Measurements from ENCODE around the gene SLC50A1.

SLC50A1 gene

GRCh38 chr1:155170806-155171205 lies 35.2 kb downstream of the SLC50A1 start:
- Histone ChIP-seq H3K27ac (replicated peaks) (no peak overlapping the region), H3K27me3 (ENCODE audit: insufficient read depth, poor library complexity, severe bottlenecking) (no peaks in the 10 kb centered on the region), H3K4me3 (replicated peaks; ENCODE audit: insufficient read depth, low read length) (no peak overlapping the region)
- no peak for DNase-seq (ENCODE audit: low read depth in 1 of 2, low spot score in 1 of 2)
- TF ChIP-seq POLR2AphosphoS5 (IDR thresholded peaks at IDR 0.05; ENCODE audit: low read depth) = no peak
- TF ChIP-seq SPI1 (IDR thresholded peaks at IDR 0.05; ENCODE audit: borderline replicate concordance, low read depth) = no peak
- no peak for TF ChIP-seq GABPA (IDR thresholded peaks at IDR 0.05; ENCODE audit: low read depth)
- no peak for TF ChIP-seq REST (IDR thresholded peaks at IDR 0.05; ENCODE audit: insufficient replicate concordance, low read depth)
- no peak for TF ChIP-seq CTCF (IDR thresholded peaks at IDR 0.05; ENCODE audit: insufficient read depth, low read length)

- no peak for TF ChIP-seq CTCF (IDR thresholded peaks at IDR 0.05; ENCODE audit: insufficient read depth, low read length)
- TF ChIP-seq REST (IDR thresholded peaks at IDR 0.05; ENCODE audit: insufficient replicate concordance, low read depth) = no peak
- peak; percentile 2; the same call in 1 of the 2 replicates for TF ChIP-seq SPI1 (IDR thresholded peaks at IDR 0.05; ENCODE audit: borderline replicate concordance, low read depth)
- no peak for TF ChIP-seq GABPA (IDR thresholded peaks at IDR 0.05; ENCODE audit: low read depth)
- no peak for TF ChIP-seq POLR2AphosphoS5 (IDR thresholded peaks at IDR 0.05; ENCODE audit: low read depth)
- DNase-seq (ENCODE audit: low read depth in 1 of 2, low spot score in 1 of 2) = no peak
- Histone ChIP-seq H3K4me3 (replicated peaks; ENCODE audit: insufficient read depth, low read length) (peak overlapping the region; percentile 94), H3K27me3 (ENCODE audit: insufficient read depth, poor library complexity, severe bottlenecking) (no peaks in the 10 kb centered on the region), H3K27ac (replicated peaks) (peak overlapping the region; percentile 93)
Observed at GRCh38 chr1:155171836-155172731, 36.4 kb downstream of the SLC50A1 start.

GRCh38 chr1:155172732-155173477 lies 37.3 kb downstream of the SLC50A1 start, which contains the start of gene KRTCAP2:
Gene KRTCAP2, minus strand, starts transcription at chr1:155173304. Its CDS starts 80 bp downstream, at chr1:155173224.
- DNase-seq (ENCODE audit: low read depth in 1 of 2, low spot score in 1 of 2) = peak; percentile 95 to 97
- Histone ChIP-seq H3K4me3 (replicated peaks; ENCODE audit: insufficient read depth, low read length) (peak within 1 kb of the TSS; percentile 94), H3K27me3 (ENCODE audit: insufficient read depth, poor library complexity, severe bottlenecking) (no peaks in the 10 kb centered on the region), H3K27ac (replicated peaks) (peak within 1 kb of the TSS; percentile 93)
- TF ChIP-seq SPI1 (IDR thresholded peaks at IDR 0.05; ENCODE audit: borderline replicate concordance, low read depth) (peak; percentile 60; the same call in 1 of the 2 replicates), REST (IDR thresholded peaks at IDR 0.05; ENCODE audit: insufficient replicate concordance, low read depth) (no peak), CTCF (IDR thresholded peaks at IDR 0.05; ENCODE audit: insufficient read depth, low read length) (peak; percentile 93), POLR2AphosphoS5 (IDR thresholded peaks at IDR 0.05; ENCODE audit: low read depth) (peak; percentile 81; the same call in 1 of the 2 replicates), GABPA (IDR thresholded peaks at IDR 0.05; ENCODE audit: low read depth) (no peak)

All from HL-60 (cell line).